NCI-H2196 (cell line): Measurements from ENCODE around the gene MRPL37.
"Not testable (repeated sequence)": the region's sequence is repeated elsewhere in the genome, so short reads cannot be mapped to it uniquely, and the experiment has no call there.

Experiments
- DNase-seq: peaks from one replicate; lab custom pipeline; 2025; ENCODE audit not compliant: unreplicated experiment; lab: John Stamatoyannopoulos, UW

The MRPL37 gene

GRCh38 chr1:54171606-54172005, 28.4 kb upstream of the MRPL37 start:
- no peak for DNase-seq

DNA sequence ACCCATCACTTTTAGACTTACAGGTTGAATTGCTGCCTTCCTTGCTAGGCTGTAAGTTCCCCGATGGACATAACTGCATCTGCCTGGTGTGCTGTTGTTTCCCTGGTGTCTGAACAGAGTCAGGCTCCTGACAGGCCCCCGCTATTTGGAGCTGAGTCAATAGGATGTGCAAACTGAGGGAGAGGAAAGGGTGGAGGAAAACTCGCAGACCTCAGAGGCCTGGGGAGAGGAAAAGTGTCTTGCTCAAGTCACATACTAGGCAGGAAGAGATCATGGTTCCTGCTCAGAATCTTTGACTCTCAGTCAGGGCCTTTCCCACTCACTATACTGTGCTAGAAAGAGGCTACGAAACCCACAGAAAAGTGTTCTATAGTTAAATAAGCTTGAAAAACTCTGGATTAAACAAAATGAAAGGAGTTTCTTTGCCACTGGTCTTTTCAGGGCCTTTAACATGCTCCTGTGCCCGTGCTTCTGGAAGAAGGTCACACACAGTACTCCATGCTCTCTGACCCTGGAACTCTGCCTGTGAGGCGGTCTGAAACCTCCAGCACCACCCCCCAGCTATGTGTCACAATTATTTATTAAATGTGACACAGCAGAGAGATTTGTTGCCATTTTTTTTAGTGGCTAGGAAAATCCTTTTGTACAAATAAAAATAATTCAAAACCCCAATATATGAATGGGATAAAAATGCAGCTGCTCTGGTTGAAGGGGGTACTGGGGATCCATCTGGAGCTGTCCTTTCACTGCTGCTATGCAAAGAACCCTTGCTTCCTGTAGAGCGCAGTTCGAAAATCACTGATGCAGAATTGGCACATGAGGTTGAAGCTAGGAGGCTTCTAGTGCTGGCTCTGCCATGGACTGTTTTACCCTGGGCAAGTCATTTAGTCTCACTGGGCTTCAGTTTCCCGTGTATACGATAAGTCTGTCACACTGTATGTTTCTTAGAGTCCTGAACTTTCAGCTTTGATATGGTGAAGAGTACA, 27.1 kb upstream of the MRPL37 start:
- no peak for DNase-seq

DNA sequence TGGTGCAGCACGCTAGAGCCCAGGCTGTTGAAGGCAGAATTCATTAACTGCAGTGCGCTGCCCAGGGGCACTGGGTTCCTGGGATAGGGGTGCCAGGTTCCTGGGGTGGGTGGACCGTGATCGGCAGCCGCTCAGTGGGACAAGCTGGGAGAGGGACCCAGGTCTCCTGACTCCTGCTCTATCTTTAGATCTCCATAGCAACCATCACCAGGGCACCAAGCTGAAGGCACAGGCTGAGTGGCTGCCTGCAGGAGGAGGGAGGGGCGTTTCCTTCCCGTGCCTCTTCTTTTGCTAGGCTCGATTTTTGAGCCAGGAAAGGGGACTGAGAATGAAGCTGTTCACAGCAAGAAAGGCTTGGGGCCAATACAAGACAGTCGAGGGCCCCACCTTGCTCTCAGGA, 26.3 kb upstream of the MRPL37 start:
- no peak for DNase-seq

DNA sequence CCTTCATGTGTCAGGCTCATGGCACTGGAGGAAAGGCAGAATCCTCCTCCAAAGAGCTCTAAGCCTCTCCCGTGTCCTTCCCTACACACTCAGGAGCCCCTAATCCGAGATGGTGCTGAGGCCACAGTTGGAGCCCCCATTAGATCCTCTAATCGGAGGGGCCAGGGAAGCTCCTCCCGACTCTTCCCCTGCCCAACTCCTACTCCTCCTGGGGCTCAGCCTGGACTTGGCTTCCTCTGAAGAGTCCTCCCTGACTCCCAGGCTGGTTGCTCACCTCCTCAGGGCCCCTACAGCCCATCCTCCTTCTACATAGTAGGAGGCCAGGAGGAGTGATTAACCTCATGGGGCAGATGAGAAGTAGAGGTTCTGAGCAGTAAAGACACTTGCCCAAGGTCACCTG, 25.9 kb upstream of the MRPL37 start:
- no peak for DNase-seq

- no peak for DNase-seq
These were observed 23.2 kb upstream of the MRPL37 start for GRCh38 chr1:54176621-54177327.

- DNase-seq = no peak
These were observed 22.2 kb upstream of the MRPL37 start for GRCh38 chr1:54177726-54178125.

DNA sequence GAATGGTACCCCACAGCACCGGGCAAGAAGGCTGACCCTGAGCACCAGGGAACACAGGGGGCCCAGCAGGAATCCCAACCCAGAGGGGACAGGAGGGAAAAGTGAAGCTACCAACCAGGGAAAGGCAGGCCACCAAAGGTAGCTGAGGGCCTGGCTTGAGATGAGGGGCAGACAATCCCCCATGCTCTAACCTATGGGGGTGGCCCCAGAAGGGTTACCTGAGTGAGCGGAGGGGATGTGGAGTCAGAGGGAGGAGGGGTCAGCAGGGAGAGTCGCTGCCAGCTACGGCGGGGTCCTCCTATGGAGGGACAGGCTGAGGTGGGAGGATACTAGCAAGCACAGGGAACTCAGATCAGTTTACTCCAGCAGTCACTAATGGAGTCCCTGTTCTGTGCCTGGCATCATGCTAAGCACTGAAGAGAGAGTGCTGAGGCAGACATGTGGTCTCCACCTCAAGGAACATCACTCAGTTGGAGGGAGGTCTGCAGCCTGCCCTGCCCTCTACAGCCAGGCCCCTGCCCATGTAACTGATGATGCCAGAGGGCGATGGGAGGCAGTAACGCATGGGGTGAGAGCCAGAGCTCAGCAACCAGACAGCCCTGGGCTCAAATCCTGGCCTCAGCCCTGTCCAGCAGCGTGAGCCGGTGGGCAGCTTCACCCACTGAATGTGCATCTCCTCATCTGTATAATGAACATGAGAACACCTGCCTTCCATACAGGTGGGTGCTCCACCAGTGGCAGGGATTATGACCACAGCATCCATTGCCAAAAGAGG, 21.5 kb upstream of the MRPL37 start:
- DNase-seq = no peak

- no peak for DNase-seq
These were observed 19.1 kb upstream of the MRPL37 start for GRCh38 chr1:54180701-54181360.

DNA sequence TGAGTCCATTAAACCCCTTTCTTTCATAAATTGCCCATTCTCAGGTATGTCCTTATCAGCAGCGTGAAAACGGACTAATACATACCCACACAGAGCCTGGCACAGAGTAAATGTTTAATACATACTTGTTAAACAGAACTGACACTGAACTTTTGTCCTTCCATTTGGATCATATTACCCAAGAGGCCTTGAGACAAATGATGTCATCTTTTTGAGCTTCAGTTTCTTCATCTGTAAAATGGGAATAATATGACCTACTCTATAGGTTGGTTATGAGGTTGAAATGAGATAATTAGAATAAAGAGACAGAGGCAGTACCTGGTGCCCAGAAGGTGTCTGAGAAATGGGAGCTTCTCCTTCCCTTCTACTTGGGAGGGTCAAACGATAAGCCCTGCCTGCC, 13.9 kb upstream of the MRPL37 start:
- DNase-seq = no peak

GRCh38 chr1:54188291-54188690, 11.7 kb upstream of the MRPL37 start:
- no peak for DNase-seq

GRCh38 chr1:54190526-54190925, 9.4 kb upstream of the MRPL37 start:
- no peak for DNase-seq

DNA sequence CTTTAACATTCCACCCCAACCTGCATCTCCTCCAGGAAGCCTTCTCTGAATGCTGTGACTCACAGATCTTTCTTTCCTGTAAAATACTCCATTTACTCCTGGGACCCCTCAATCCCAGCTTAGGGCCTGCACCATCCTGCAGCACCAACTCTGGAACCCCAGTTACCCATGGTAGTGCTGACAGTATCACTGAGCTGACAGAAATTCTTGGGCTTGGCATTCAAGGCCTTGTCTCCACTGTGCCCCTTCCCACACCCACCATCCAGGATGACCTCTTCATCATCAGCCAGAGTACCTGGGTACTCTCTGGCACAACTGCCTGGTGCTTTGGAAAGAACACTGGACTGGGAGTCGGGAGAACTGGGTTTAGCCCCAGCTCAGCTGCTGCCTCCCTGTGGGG, 8.4 kb upstream of the MRPL37 start:
- no peak for DNase-seq

DNA sequence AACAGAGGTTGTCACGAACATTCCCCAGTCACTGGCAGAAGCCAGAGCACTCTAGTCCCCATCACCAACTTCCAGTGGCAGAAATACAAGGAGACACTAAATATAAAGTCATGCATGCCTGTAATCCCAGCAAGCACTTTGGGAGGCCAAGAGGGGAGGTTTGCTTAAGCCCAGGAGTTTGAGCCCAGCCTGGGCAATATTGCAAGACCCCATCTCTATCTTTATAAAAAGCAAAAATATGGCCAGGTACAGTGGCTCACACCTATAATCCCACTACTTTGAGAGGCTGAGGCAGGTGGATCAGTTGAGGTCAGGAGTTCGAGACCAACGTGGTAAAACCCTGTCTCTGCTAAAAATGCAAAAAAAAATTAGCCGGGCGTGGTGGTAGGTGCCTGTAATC, 6.5 kb upstream of the MRPL37 start:
- DNase-seq = no peak

GRCh38 chr1:54199151-54199764, 709 bp upstream of the MRPL37 start:
- no peak for DNase-seq

- DNase-seq = no peak
These were observed 591 bp downstream of the MRPL37 start for GRCh38 chr1:54200519-54200997.

DNA sequence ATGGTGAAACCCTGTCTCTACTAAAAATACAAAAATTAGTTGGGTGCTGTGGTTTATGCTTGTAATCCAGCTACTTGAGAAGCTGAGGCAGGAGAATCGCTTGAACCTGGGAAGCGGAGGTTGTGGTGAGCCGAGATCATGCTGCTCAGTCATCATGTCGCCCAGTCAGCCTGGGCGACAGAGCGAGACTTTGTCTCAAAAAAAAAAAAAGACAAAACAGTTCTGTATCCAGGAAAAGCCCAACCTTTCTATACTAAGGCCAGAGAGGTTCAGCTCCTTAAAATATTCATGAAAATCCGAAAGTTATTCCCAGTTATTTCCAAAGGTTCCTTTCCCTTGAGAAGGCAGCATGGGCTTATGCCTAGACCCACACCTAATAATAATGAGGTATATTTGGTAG, 4.2 kb downstream of the MRPL37 start:
- no peak for DNase-seq

- no peak for DNase-seq
These were observed 7.3 kb downstream of the MRPL37 start for GRCh38 chr1:54207287-54207686.

GRCh38 chr1:54207896-54208295, 7.9 kb downstream of the MRPL37 start:
- not testable (repeated sequence) for DNase-seq

DNA sequence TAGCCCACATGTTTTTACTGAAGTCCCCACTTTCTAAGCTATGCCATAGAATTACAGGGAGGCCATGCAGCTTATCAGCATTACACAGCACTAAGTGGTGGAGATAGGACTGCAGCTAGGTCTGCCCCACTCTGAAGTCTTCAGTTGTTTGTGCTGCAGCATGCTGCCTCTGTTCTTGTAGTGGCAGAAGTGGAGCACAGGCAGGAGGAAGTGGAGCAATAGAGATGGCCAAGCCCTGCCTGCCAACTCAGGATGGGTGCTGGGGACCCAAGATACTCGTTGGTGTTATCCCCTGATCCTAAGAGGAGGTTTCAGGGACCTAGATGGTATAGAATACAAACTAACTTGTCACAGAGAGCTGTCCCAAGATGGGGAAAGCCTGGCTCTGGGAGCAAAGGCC, 12.9 kb downstream of the MRPL37 start:
- no peak for DNase-seq

DNA sequence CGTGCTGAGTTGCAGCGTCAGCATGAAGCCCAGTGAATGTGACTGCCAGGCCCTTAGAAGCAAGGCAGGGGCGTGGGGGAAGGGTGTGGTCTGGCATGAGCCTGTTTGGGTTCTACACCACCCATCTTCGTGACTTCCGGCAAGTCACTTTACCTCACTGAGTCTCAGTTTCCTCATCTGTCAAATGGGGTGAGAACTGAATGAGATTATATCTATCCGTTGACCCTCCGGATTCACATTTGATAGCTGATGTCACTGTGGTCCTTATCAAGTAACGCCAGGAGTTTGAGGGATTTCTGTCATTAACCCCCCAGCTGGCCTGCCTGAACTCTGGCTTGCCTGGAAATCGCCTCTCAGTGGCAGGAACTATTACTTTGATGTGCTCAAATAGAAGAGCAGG, 15.6 kb downstream of the MRPL37 start:
- no peak for DNase-seq
